GM23338 (cell line): ENCODE measurements around the gene SASS6. TPM values are rescaled to one million over a fixed set of nuclear protein-coding genes. Genes with fewer than 3 reads are reported as not detected.

Experiments used
- ATAC-seq: fragments of 200-7000 bp; cut with Tn5 transposase; 3 replicates; pipeline ENCODE4 v1.9.1; 2020
- DNase-seq: peaks from one replicate; pipeline ENCODE4 v3.0.0-alpha.2; 2015; ENCODE audit warnings: low spot score
- H2AFZ ChIP-seq: fragments of 200-600 bp; sonication (generic); 2 replicates; pipeline ENCODE4 v1.8.0; 2016; ENCODE audit warnings: antibody characterized with exemption, mild to moderate bottlenecking, moderate library complexity
- H3F3A ChIP-seq: fragments of 200-600 bp; sonication (generic); replicated peaks from 2 replicates; pipeline ENCODE4 v1.8.0; 2017; ENCODE audit warnings: antibody characterized with exemption, mixed run types, low read depth
- H3K27ac ChIP-seq: fragments of 200-600 bp; sonication (generic); 2 replicates; pipeline ENCODE4 v1.6.1; 2016; ENCODE audit warnings: low read depth
- H3K27me3 ChIP-seq: fragments of 200-600 bp; sonication (generic); 2 replicates; pipeline ENCODE4 v1.8.0; 2016; ENCODE audit warnings: mild to moderate bottlenecking, mixed run types, moderate library complexity; ENCODE audit not compliant: insufficient read depth
- H3K36me3 ChIP-seq: fragments of 200-600 bp; sonication (generic); 2 replicates; pipeline ENCODE4 v1.8.0; 2016; ENCODE audit warnings: mild to moderate bottlenecking; ENCODE audit not compliant: insufficient read depth
- H3K4me1 ChIP-seq: fragments of 200-600 bp; sonication (generic); 2 replicates; pipeline ENCODE4 v1.8.0; 2016; ENCODE audit warnings: mild to moderate bottlenecking, moderate library complexity; ENCODE audit not compliant: insufficient read depth
- H3K4me2 ChIP-seq: fragments of 200-600 bp; sonication (generic); 2 replicates; pipeline ENCODE4 v1.7.1; 2017; ENCODE audit warnings: mixed run types
- H3K4me3 ChIP-seq: fragments of 200-600 bp; sonication (generic); 2 replicates; pipeline ENCODE4 v1.6.1; 2016; ENCODE audit warnings: mixed run types
- H3K79me2 ChIP-seq: fragments of 200-600 bp; sonication (generic); replicated peaks from 2 replicates; pipeline ENCODE4 v1.8.0; 2017; ENCODE audit warnings: mild to moderate bottlenecking; ENCODE audit not compliant: insufficient read depth
- H3K9me2 ChIP-seq: fragments of 200-600 bp; sonication (generic); 2 replicates; pipeline ENCODE4 v1.8.0; 2017; ENCODE audit not compliant: insufficient read depth
- H4K20me1 ChIP-seq: fragments of 200-600 bp; sonication (generic); replicated peaks from 2 replicates; pipeline ENCODE4 v1.8.0; 2017; ENCODE audit warnings: mild to moderate bottlenecking; ENCODE audit not compliant: insufficient read depth
- H3K27ac Mint-ChIP-seq: 2 replicates; pipeline ENCODE4 v1.8.0; 2020; ENCODE audit warnings: inconsistent platforms, mild to moderate bottlenecking, moderate library complexity, mixed read lengths
- H3K27me3 Mint-ChIP-seq: 3 replicates; pipeline ENCODE4 v1.8.0; 2022; ENCODE audit warnings: low read depth, mild to moderate bottlenecking, moderate library complexity, mixed read lengths, inconsistent platforms; ENCODE audit not compliant: insufficient read depth, poor library complexity
- H3K36me3 Mint-ChIP-seq: 3 replicates; pipeline ENCODE4 v1.8.0; 2021; ENCODE audit warnings: low read depth, mild to moderate bottlenecking, inconsistent platforms, moderate library complexity, mixed read lengths
- H3K4me1 Mint-ChIP-seq: 3 replicates; pipeline ENCODE4 v1.8.0; 2020; ENCODE audit warnings: mild to moderate bottlenecking, inconsistent platforms, mixed read lengths
- H3K4me3 Mint-ChIP-seq: 3 replicates; pipeline ENCODE4 v1.8.0; 2021; ENCODE audit warnings: moderate library complexity, mild to moderate bottlenecking, inconsistent platforms, mixed read lengths
- H3K9me3 Mint-ChIP-seq: 3 replicates; pipeline ENCODE4 v1.8.0; 2020; ENCODE audit warnings: moderate library complexity, mild to moderate bottlenecking, inconsistent platforms, mixed read lengths
- CREB1 ChIP-seq: fragments of 250-450 bp; sonication (Bioruptor Pico); IDR thresholded peaks from 2 replicates; pipeline ENCODE4 v1.5.0; 2020; ENCODE audit warnings: low read depth, mild to moderate bottlenecking, moderate library complexity
- CTCF ChIP-seq, 2 experiments: fragments of 200-600 bp in 1 of 2; sonication (generic) in 1 of 2; conservative IDR thresholded peaks; 2 replicates each; pipeline versions ENCODE4 v1.5.1 to v1.6.1; 2016 to 2017; ENCODE audit warnings: antibody characterized with exemption in 2 of 2, low read depth in 2 of 2, mild to moderate bottlenecking in 2 of 2, moderate library complexity in 1 of 2
- ETS1 ChIP-seq: IDR thresholded peaks from 2 replicates; pipeline ENCODE4 v1.6.1; 2016; ENCODE audit warnings: antibody characterized with exemption
- EZH2 ChIP-seq: fragments of 200-600 bp; sonication (generic); IDR thresholded peaks from one replicate; pipeline ENCODE4 v1.8.0; 2017; ENCODE audit warnings: antibody characterized with exemption, mild to moderate bottlenecking, low read depth; ENCODE audit not compliant: unreplicated experiment
- EZH2phosphoT487 ChIP-seq: fragments of 200-600 bp; sonication (generic); IDR thresholded peaks from one replicate; pipeline ENCODE4 v1.8.1; 2018; ENCODE audit warnings: antibody characterized with exemption; ENCODE audit not compliant: unreplicated experiment
- JUNB ChIP-seq: IDR thresholded peaks from one replicate; pipeline ENCODE4 v1.6.1; 2016; ENCODE audit warnings: antibody characterized with exemption; ENCODE audit not compliant: unreplicated experiment
- NANOG ChIP-seq: IDR thresholded peaks from 2 replicates; pipeline ENCODE4 v1.6.1; 2016; ENCODE audit warnings: antibody characterized with exemption, borderline replicate concordance
- POLR2AphosphoS5 ChIP-seq: IDR thresholded peaks from 2 replicates; pipeline ENCODE4 v1.6.1; 2016; ENCODE audit warnings: antibody characterized with exemption, low read depth
- REST ChIP-seq: IDR thresholded peaks from one replicate; pipeline ENCODE4 v1.6.1; 2018; ENCODE audit warnings: antibody characterized with exemption; ENCODE audit not compliant: unreplicated experiment
- STAT1 ChIP-seq: IDR thresholded peaks from one replicate; pipeline ENCODE4 v1.6.1; 2016; ENCODE audit warnings: antibody characterized with exemption; ENCODE audit not compliant: unreplicated experiment
- ZNF114 ChIP-seq: fragments of 250-450 bp; sonication (Bioruptor Pico); IDR thresholded peaks from 2 replicates; pipeline ENCODE4 v1.5.0; 2020; ENCODE audit warnings: mild to moderate bottlenecking, moderate library complexity
- ZNF331 ChIP-seq: fragments of 250-450 bp; sonication (Bioruptor Pico); IDR thresholded peaks from 2 replicates; pipeline ENCODE4 v1.5.0; 2020; ENCODE audit warnings: low read depth, mild to moderate bottlenecking, moderate library complexity
- polyA plus RNA-seq: library from polyadenylated mRNA; unstranded; fragments of >200 nt; fragmentation: Nextera tagmentation; extraction: Ambion mirVana; gene quantifications from 2 replicates; pipeline ENCODE4 v1.2.1, GENCODE V29; 2016
- total RNA-seq: library from RNA; depleted of rRNA; stranded (reverse); fragments of >200 nt; shearing (Covaris generic); gene quantifications from 2 replicates; pipeline ENCODE4 v1.2.3, GENCODE V29; 2014
- TF ChIP-seq, protein P1 (sequence below): fragments of 250-450 bp; sonication (Bioruptor Pico); IDR thresholded peaks from 2 replicates; pipeline ENCODE4 v1.5.0; 2020; ENCODE audit warnings: mild to moderate bottlenecking, moderate library complexity

Gene SASS6
- total and polyA plus RNA-seq, 2 experiments from 2014 or later = 17.0 to 21.1 TPM

- TF ChIP-seq ZNF331 (no peak), ETS1 (no peak), STAT1 (no peak), EZH2phosphoT487 (no peak), EZH2 (no peak), CTCF (conservative IDR thresholded peaks at IDR 0.05; ENCODE audit: low read depth in 2 of 2) (no peak), POLR2AphosphoS5 (no peak), NANOG (no peak), ZNF114 (CRISPR knock-in tag) (no peak), CREB1 (no peak), REST (no peak), JUNB (no peak)
- TF ChIP-seq, protein P1, sequence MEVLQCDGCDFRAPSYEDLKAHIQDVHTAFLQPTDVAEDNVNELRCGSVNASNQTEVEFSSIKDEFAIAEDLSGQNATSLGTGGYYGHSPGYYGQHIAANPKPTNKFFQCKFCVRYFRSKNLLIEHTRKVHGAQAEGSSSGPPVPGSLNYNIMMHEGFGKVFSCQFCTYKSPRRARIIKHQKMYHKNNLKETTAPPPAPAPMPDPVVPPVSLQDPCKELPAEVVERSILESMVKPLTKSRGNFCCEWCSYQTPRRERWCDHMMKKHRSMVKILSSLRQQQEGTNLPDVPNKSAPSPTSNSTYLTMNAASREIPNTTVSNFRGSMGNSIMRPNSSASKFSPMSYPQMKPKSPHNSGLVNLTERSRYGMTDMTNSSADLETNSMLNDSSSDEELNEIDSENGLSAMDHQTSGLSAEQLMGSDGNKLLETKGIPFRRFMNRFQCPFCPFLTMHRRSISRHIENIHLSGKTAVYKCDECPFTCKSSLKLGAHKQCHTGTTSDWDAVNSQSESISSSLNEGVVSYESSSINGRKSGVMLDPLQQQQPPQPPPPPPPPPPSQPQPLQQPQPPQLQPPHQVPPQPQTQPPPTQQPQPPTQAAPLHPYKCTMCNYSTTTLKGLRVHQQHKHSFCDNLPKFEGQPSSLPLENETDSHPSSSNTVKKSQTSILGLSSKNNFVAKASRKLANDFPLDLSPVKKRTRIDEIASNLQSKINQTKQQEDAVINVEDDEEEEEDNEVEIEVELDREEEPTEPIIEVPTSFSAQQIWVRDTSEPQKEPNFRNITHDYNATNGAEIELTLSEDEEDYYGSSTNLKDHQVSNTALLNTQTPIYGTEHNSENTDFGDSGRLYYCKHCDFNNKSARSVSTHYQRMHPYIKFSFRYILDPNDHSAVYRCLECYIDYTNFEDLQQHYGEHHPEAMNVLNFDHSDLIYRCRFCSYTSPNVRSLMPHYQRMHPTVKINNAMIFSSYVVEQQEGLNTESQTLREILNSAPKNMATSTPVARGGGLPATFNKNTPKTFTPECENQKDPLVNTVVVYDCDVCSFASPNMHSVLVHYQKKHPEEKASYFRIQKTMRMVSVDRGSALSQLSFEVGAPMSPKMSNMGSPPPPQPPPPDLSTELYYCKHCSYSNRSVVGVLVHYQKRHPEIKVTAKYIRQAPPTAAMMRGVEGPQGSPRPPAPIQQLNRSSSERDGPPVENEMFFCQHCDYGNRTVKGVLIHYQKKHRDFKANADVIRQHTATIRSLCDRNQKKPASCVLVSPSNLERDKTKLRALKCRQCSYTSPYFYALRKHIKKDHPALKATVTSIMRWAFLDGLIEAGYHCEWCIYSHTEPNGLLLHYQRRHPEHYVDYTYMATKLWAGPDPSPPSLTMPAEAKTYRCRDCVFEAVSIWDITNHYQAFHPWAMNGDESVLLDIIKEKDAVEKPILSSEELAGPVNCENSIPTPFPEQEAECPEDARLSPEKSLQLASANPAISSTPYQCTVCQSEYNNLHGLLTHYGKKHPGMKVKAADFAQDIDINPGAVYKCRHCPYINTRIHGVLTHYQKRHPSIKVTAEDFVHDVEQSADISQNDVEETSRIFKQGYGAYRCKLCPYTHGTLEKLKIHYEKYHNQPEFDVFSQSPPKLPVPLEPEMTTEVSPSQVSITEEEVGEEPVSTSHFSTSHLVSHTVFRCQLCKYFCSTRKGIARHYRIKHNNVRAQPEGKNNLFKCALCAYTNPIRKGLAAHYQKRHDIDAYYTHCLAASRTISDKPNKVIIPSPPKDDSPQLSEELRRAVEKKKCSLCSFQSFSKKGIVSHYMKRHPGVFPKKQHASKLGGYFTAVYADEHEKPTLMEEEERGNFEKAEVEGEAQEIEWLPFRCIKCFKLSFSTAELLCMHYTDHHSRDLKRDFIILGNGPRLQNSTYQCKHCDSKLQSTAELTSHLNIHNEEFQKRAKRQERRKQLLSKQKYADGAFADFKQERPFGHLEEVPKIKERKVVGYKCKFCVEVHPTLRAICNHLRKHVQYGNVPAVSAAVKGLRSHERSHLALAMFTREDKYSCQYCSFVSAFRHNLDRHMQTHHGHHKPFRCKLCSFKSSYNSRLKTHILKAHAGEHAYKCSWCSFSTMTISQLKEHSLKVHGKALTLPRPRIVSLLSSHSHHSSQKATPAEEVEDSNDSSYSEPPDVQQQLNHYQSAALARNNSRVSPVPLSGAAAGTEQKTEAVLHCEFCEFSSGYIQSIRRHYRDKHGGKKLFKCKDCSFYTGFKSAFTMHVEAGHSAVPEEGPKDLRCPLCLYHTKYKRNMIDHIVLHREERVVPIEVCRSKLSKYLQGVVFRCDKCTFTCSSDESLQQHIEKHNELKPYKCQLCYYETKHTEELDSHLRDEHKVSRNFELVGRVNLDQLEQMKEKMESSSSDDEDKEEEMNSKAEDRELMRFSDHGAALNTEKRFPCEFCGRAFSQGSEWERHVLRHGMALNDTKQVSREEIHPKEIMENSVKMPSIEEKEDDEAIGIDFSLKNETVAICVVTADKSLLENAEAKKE (CRISPR knock-in tag) = no peak
- Histone ChIP-seq H3K27ac (no peak overlapping the region), H3K4me1 (peaks cover 4% of the 10 kb centered on the region), H3K4me3 (no peak overlapping the region), H3K79me2 (no peaks in the 10 kb centered on the region), H3K36me3 (peaks cover 15% of the 10 kb centered on the region; the same call in 1 of the 2 replicates), H2AFZ (no peak overlapping the region), H4K20me1 (no peaks in the 10 kb centered on the region), H3F3A (no peaks in the 10 kb centered on the region), H3K9me2 (no peaks in the 10 kb centered on the region), H3K4me2 (no peak overlapping the region), H3K27me3 (no peaks in the 10 kb centered on the region)
- Mint-ChIP-seq H3K27ac (no peak overlapping the region), H3K4me3 (no peak overlapping the region), H3K36me3 (peaks cover 6% of the 10 kb centered on the region; the same call in 2 of the 3 replicates), H3K4me1 (no peaks in the 10 kb centered on the region), H3K27me3 (no peaks in the 10 kb centered on the region), H3K9me3 (no peaks in the 10 kb centered on the region)
- no peak for ATAC-seq
- no peak for DNase-seq
Observed at GRCh38 chr1:100087396-100087795, 45.3 kb downstream of the SASS6 start.
